ENCODE data around the gene TDG.

DNA sequence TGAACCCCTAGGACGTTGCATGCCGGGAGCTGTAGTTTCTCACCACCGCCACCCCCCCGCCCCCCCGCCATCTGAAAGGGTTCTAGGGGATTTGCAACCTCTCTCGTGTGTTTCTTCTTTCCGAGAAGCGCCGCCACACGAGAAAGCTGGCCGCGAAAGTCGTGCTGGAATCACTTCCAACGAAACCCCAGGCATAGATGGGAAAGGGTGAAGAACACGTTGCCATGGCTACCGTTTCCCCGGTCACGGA lies 36.0 kb upstream of the TDG start:
- TF ChIP-seq, protein P1, sequence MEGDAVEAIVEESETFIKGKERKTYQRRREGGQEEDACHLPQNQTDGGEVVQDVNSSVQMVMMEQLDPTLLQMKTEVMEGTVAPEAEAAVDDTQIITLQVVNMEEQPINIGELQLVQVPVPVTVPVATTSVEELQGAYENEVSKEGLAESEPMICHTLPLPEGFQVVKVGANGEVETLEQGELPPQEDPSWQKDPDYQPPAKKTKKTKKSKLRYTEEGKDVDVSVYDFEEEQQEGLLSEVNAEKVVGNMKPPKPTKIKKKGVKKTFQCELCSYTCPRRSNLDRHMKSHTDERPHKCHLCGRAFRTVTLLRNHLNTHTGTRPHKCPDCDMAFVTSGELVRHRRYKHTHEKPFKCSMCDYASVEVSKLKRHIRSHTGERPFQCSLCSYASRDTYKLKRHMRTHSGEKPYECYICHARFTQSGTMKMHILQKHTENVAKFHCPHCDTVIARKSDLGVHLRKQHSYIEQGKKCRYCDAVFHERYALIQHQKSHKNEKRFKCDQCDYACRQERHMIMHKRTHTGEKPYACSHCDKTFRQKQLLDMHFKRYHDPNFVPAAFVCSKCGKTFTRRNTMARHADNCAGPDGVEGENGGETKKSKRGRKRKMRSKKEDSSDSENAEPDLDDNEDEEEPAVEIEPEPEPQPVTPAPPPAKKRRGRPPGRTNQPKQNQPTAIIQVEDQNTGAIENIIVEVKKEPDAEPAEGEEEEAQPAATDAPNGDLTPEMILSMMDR (IDR thresholded peaks at IDR 0.05), result no peak
- TF ChIP-seq, protein P2, sequence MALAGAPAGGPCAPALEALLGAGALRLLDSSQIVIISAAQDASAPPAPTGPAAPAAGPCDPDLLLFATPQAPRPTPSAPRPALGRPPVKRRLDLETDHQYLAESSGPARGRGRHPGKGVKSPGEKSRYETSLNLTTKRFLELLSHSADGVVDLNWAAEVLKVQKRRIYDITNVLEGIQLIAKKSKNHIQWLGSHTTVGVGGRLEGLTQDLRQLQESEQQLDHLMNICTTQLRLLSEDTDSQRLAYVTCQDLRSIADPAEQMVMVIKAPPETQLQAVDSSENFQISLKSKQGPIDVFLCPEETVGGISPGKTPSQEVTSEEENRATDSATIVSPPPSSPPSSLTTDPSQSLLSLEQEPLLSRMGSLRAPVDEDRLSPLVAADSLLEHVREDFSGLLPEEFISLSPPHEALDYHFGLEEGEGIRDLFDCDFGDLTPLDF (CRISPR knock-in tag; IDR thresholded peaks at IDR 0.05), result no peak
- TF ChIP-seq ZBTB21 (CRISPR knock-in tag; IDR thresholded peaks at IDR 0.05; ENCODE audit: borderline replicate concordance) (no peak), CREM (CRISPR knock-in tag; IDR thresholded peaks at IDR 0.05) (no peak), FOXP1 (CRISPR knock-in tag; IDR thresholded peaks at IDR 0.05; ENCODE audit: borderline replicate concordance) (no peak), NFYB (CRISPR knock-in tag; conservative IDR thresholded peaks at IDR 0.05; ENCODE audit: low read depth) (no peak), ETV6 (CRISPR knock-in tag; IDR thresholded peaks at IDR 0.05) (no peak), ESRRA (CRISPR knock-in tag; IDR thresholded peaks at IDR 0.05; ENCODE audit: borderline replicate concordance) (no peak)
